HEK293 (cell line): Measurements from ENCODE around the gene ASF1B.
A peak's percentile ranks its signal among the peaks of the same experiment; 100 is the strongest.

ENCODE experiments used
- BCL6B ChIP-seq: fragments of 450-650 bp; formaldehyde crosslinking; IDR thresholded peaks from 2 replicates; pipeline ENCODE4 v1.5.1; 2017; ENCODE audit warnings: missing biosample characterization, missing genetic modification characterization
- EGR2 ChIP-seq: fragments of 450-650 bp; formaldehyde crosslinking; IDR thresholded peaks from 2 replicates; pipeline ENCODE4 v1.5.1; 2016; ENCODE audit warnings: low read depth, missing biosample characterization, missing genetic modification characterization
- ELK4 ChIP-seq: IDR thresholded peaks from 2 replicates; pipeline ENCODE4 v1.6.1; 2011; ENCODE audit warnings: mild to moderate bottlenecking, low read depth, low read length, borderline replicate concordance
- GFI1B ChIP-seq: fragments of 450-650 bp; formaldehyde crosslinking; IDR thresholded peaks from 2 replicates; pipeline ENCODE4 v1.5.1; 2016; ENCODE audit warnings: missing biosample characterization, missing genetic modification characterization
- GLI2 ChIP-seq: fragments of 450-650 bp; formaldehyde crosslinking; IDR thresholded peaks from 2 replicates; pipeline ENCODE4; 2017; ENCODE audit warnings: missing biosample characterization, missing genetic modification characterization, low read depth, borderline replicate concordance
- GLI4 ChIP-seq: fragments of 450-650 bp; formaldehyde crosslinking; IDR thresholded peaks from 2 replicates; pipeline ENCODE4 v1.5.1; 2016; ENCODE audit warnings: missing biosample characterization, missing genetic modification characterization
- HOXC10 ChIP-seq: sonication (generic); formaldehyde crosslinking; IDR thresholded peaks from 2 replicates; pipeline ENCODE4 v1.8.1; 2023; ENCODE audit warnings: mild to moderate bottlenecking, missing genetic modification reagents
- KLF8 ChIP-seq: fragments of 450-650 bp; formaldehyde crosslinking; IDR thresholded peaks from 2 replicates; pipeline ENCODE4 v1.5.1; 2016; ENCODE audit warnings: missing biosample characterization, missing genetic modification characterization
- MZF1 ChIP-seq: fragments of 450-650 bp; formaldehyde crosslinking; IDR thresholded peaks from 2 replicates; pipeline ENCODE4 v1.5.1; 2017; ENCODE audit warnings: missing biosample characterization, missing genetic modification characterization, borderline replicate concordance
- OSR2 ChIP-seq: fragments of 450-650 bp; formaldehyde crosslinking; IDR thresholded peaks from 2 replicates; pipeline ENCODE4 v1.5.1; 2016; ENCODE audit warnings: missing biosample characterization, missing genetic modification characterization
- SP2 ChIP-seq: fragments of 450-650 bp; formaldehyde crosslinking; IDR thresholded peaks from 2 replicates; pipeline ENCODE4 v1.5.1; 2016; ENCODE audit warnings: missing biosample characterization, missing genetic modification characterization
- SP3 ChIP-seq: fragments of 450-650 bp; formaldehyde crosslinking; IDR thresholded peaks from 2 replicates; pipeline ENCODE4 v1.5.1; 2016; ENCODE audit warnings: missing biosample characterization, missing genetic modification characterization
- TRIM28 ChIP-seq: IDR thresholded peaks from 2 replicates; pipeline ENCODE4 v1.6.1; 2011; ENCODE audit warnings: low read length, control low read depth, borderline replicate concordance
- YY1 ChIP-seq: fragments of 450-650 bp; formaldehyde crosslinking; IDR thresholded peaks from 2 replicates; pipeline ENCODE4 v1.5.1; 2018; ENCODE audit warnings: missing biosample characterization, missing genetic modification characterization
- ZBTB17 ChIP-seq: fragments of 450-650 bp; formaldehyde crosslinking; IDR thresholded peaks from 2 replicates; pipeline ENCODE4 v1.5.1; 2016; ENCODE audit warnings: missing biosample characterization, missing genetic modification characterization
- ZBTB6 ChIP-seq: fragments of 450-650 bp; formaldehyde crosslinking; IDR thresholded peaks from 2 replicates; pipeline ENCODE4 v1.5.1; 2017; ENCODE audit warnings: missing biosample characterization, missing genetic modification characterization
- ZNF140 ChIP-seq: fragments of 450-650 bp; formaldehyde crosslinking; IDR thresholded peaks from 2 replicates; pipeline ENCODE4 v1.5.1; 2016; ENCODE audit warnings: missing biosample characterization, missing genetic modification characterization
- ZNF274 ChIP-seq, 2 experiments: fragments of 200-500 bp in 1 of 2; fragments of 450-650 bp in 1 of 2; sonication (Bioruptor generic) in 1 of 2; formaldehyde crosslinking in 1 of 2; IDR thresholded peaks; 2 replicates each; pipeline versions ENCODE4 v1.5.1 to v1.6.1; 2014 to 2016; ENCODE audit warnings: borderline replicate concordance in 1 of 2, inconsistent platforms in 1 of 2, low read length in 1 of 2, missing biosample characterization in 1 of 2, missing genetic modification characterization in 1 of 2
- ZNF280C ChIP-seq: fragments of 450-650 bp; formaldehyde crosslinking; IDR thresholded peaks from 2 replicates; pipeline ENCODE4 v1.5.1; 2016; ENCODE audit warnings: missing biosample characterization, missing genetic modification characterization
- ZNF302 ChIP-seq: fragments of 450-650 bp; formaldehyde crosslinking; IDR thresholded peaks from 2 replicates; pipeline ENCODE4 v1.5.1; 2016; ENCODE audit warnings: missing biosample characterization, missing genetic modification characterization, low read depth
- ZNF37A ChIP-seq: fragments of 450-650 bp; IDR thresholded peaks from 2 replicates; pipeline ENCODE4 v1.5.1; 2018; ENCODE audit warnings: missing biosample characterization, missing genetic modification characterization
- ZNF416 ChIP-seq: fragments of 450-650 bp; formaldehyde crosslinking; IDR thresholded peaks from 2 replicates; pipeline ENCODE4 v1.5.1; 2016; ENCODE audit warnings: missing biosample characterization, missing genetic modification characterization
- ZNF510 ChIP-seq: fragments of 450-650 bp; formaldehyde crosslinking; IDR thresholded peaks from 2 replicates; pipeline ENCODE4 v1.5.1; 2018; ENCODE audit warnings: mild to moderate bottlenecking, missing genetic modification characterization, missing biosample characterization; ENCODE audit not compliant: insufficient replicate concordance
- ZNF529 ChIP-seq: fragments of 450-650 bp; formaldehyde crosslinking; IDR thresholded peaks from 2 replicates; pipeline ENCODE4 v1.5.1; 2017; ENCODE audit warnings: missing genetic modification characterization, missing biosample characterization; ENCODE audit not compliant: insufficient replicate concordance
- ZNF549 ChIP-seq: fragments of 450-650 bp; IDR thresholded peaks from 2 replicates; pipeline ENCODE4 v1.5.1; 2018; ENCODE audit warnings: missing biosample characterization, missing genetic modification characterization, mild to moderate bottlenecking, inconsistent platforms, moderate library complexity
- ZNF610 ChIP-seq: fragments of 450-650 bp; formaldehyde crosslinking; IDR thresholded peaks from 2 replicates; pipeline ENCODE4 v1.5.1; 2016; ENCODE audit warnings: missing biosample characterization, missing genetic modification characterization, borderline replicate concordance
- ZNF639 ChIP-seq: fragments of 450-650 bp; formaldehyde crosslinking; IDR thresholded peaks from 2 replicates; pipeline ENCODE4 v1.5.1; 2016; ENCODE audit warnings: missing biosample characterization, missing genetic modification characterization
- ZNF654 ChIP-seq: fragments of 450-650 bp; formaldehyde crosslinking; IDR thresholded peaks from 2 replicates; pipeline ENCODE4 v1.5.1; 2016; ENCODE audit warnings: low read depth, missing biosample characterization, missing genetic modification characterization
- ZNF785 ChIP-seq: fragments of 450-650 bp; formaldehyde crosslinking; IDR thresholded peaks from 2 replicates; pipeline ENCODE4 v1.5.1; 2016; ENCODE audit warnings: missing biosample characterization, missing genetic modification characterization
- ZNF791 ChIP-seq: fragments of 450-650 bp; formaldehyde crosslinking; IDR thresholded peaks from 2 replicates; pipeline ENCODE4 v1.5.1; 2016; ENCODE audit warnings: missing biosample characterization, missing genetic modification characterization
- ZNF792 ChIP-seq: fragments of 450-650 bp; formaldehyde crosslinking; IDR thresholded peaks from 2 replicates; pipeline ENCODE4 v1.5.1; 2016; ENCODE audit warnings: missing biosample characterization, missing genetic modification characterization
- ZNF837 ChIP-seq: fragments of 450-650 bp; formaldehyde crosslinking; IDR thresholded peaks from 2 replicates; pipeline ENCODE4 v1.5.1; 2016; ENCODE audit warnings: missing biosample characterization, missing genetic modification characterization
- ZSCAN16 ChIP-seq: fragments of 450-650 bp; formaldehyde crosslinking; IDR thresholded peaks from 2 replicates; pipeline ENCODE4 v1.5.1; 2016; ENCODE audit warnings: missing biosample characterization, missing genetic modification characterization
- ZSCAN30 ChIP-seq: fragments of 450-650 bp; IDR thresholded peaks from 2 replicates; pipeline ENCODE4 v1.5.1; 2018; ENCODE audit warnings: missing biosample characterization, mild to moderate bottlenecking, missing genetic modification characterization, moderate library complexity

Gene ASF1B

GRCh38 chr19:14118165-14119051 lies 18.0 kb downstream of the ASF1B start (continued):
- TF ChIP-seq ZSCAN30 (tag by site-specific recombination): 0 out of 2 replicates have a peak, but pooled peaks have one; percentile 41
- no peak for TF ChIP-seq ZNF274 (IDR thresholded peaks at IDR 0.05; ENCODE audit: low read length)
- no peak for TF ChIP-seq ZNF274 (tag by site-specific recombination; IDR thresholded peaks at IDR 0.05; ENCODE audit: borderline replicate concordance)
- TF ChIP-seq ZNF140: no peak
- no peak for TF ChIP-seq ZSCAN16
- TF ChIP-seq ZNF280C (tag by site-specific recombination): no peak
- no peak for TF ChIP-seq BCL6B (tag by site-specific recombination)
- TF ChIP-seq ZNF785: no peak
- TF ChIP-seq ZNF510 (tag by site-specific recombination): no peak
- TF ChIP-seq HOXC10 (CRISPR knock-in tag): no peak
- TF ChIP-seq ZNF302 (tag by site-specific recombination): no peak
- no peak for TF ChIP-seq ELK4
- TF ChIP-seq OSR2: 0 out of 2 replicates have a peak, but pooled peaks have one; percentile 6
- no peak for TF ChIP-seq ZNF37A (tag by site-specific recombination)
- TF ChIP-seq ZBTB17 (tag by site-specific recombination): peak; percentile 37; the same call in 1 of the 2 replicates
- TF ChIP-seq GFI1B (tag by site-specific recombination): no peak
- TF ChIP-seq ZNF654 (tag by site-specific recombination): no peak
- no peak for TF ChIP-seq ZNF529 (tag by site-specific recombination)
- no peak for TF ChIP-seq GLI2 (tag by site-specific recombination)
- TF ChIP-seq ZNF610: no peak
- TF ChIP-seq GLI4 (tag by site-specific recombination): no peak
- no peak for TF ChIP-seq KLF8 (tag by site-specific recombination)
- TF ChIP-seq TRIM28: no peak
- TF ChIP-seq ZNF792 (tag by site-specific recombination): no peak
- no peak for TF ChIP-seq ZNF549 (tag by site-specific recombination)
- no peak for TF ChIP-seq SP3
- TF ChIP-seq SP2 (tag by site-specific recombination): peak; percentile 49
- no peak for TF ChIP-seq ZNF639
- TF ChIP-seq MZF1 (tag by site-specific recombination): no peak
- no peak for TF ChIP-seq YY1
- no peak for TF ChIP-seq ZNF416 (tag by site-specific recombination)
- TF ChIP-seq ZNF791: no peak
- TF ChIP-seq ZNF837: no peak
- no peak for TF ChIP-seq EGR2 (tag by site-specific recombination)
- no peak for TF ChIP-seq ZBTB6 (tag by site-specific recombination)
